HG02970 (cell line): ENCODE data around the gene APOB.

Source experiments
- ATAC-seq: cut with Tn5 transposase; IDR thresholded peaks from one replicate; pipeline ENCODE4 v1.9.1; 2021; ENCODE audit warnings: mild to moderate bottlenecking, moderate library complexity, moderate number of reproducible peaks; ENCODE audit not compliant: unreplicated experiment, low FRiP score

The APOB gene

GRCh38 chr2:21043744-21044532, at the start of gene APOB:
TSS of gene APOB (minus strand) at chr2:21044073. CDS start at chr2:21043945, 128 bp downstream.
- no peak for ATAC-seq

GRCh38 chr2:21092308-21092869, 48.5 kb upstream of the APOB start:
- no peak for ATAC-seq

- ATAC-seq = no peak
Observed at GRCh38 chr2:21084401-21084800, 40.5 kb upstream of the APOB start.

- ATAC-seq = no peak
Observed at GRCh38 chr2:21083482-21083881, 39.6 kb upstream of the APOB start.

- no peak for ATAC-seq
Observed at GRCh38 chr2:21078296-21078695, 34.4 kb upstream of the APOB start.

- ATAC-seq = no peak
Observed at GRCh38 chr2:21072477-21073242, 28.8 kb upstream of the APOB start.

GRCh38 chr2:21070341-21071257, 26.7 kb upstream of the APOB start:
- ATAC-seq = no peak

- ATAC-seq = no peak
Observed at GRCh38 chr2:21069746-21070340, 26.0 kb upstream of the APOB start.

- no peak for ATAC-seq
Observed at GRCh38 chr2:21067859-21068537, 24.1 kb upstream of the APOB start.

- no peak for ATAC-seq
Observed at GRCh38 chr2:21067125-21067524, 23.3 kb upstream of the APOB start.

GRCh38 chr2:21059885-21060610, 16.2 kb upstream of the APOB start:
- ATAC-seq = no peak

GRCh38 chr2:21057097-21057496, 13.2 kb upstream of the APOB start:
- ATAC-seq = no peak

GRCh38 chr2:21055879-21056790, 12.3 kb upstream of the APOB start:
- no peak for ATAC-seq

- ATAC-seq = no peak
Observed at GRCh38 chr2:21055451-21055850, 11.6 kb upstream of the APOB start.

GRCh38 chr2:21054011-21054410, 10.1 kb upstream of the APOB start:
- ATAC-seq = no peak

GRCh38 chr2:21052044-21052443, 8.2 kb upstream of the APOB start:
- no peak for ATAC-seq

- ATAC-seq = no peak
Observed at GRCh38 chr2:21050164-21050563, 6.3 kb upstream of the APOB start.
